T follicular helper cell (primary cell): ENCODE results near the gene OR2AJ1.

ENCODE experiments used
- DNase-seq: peaks from one replicate; pipeline ENCODE4 v3.0.0-alpha.2; 2020; ENCODE audit warnings: low read depth

Gene OR2AJ1

GRCh38 chr1:247962911-247963588 lies 38.4 kb downstream of the OR2AJ1 start:
- no peak for DNase-seq

DNA sequence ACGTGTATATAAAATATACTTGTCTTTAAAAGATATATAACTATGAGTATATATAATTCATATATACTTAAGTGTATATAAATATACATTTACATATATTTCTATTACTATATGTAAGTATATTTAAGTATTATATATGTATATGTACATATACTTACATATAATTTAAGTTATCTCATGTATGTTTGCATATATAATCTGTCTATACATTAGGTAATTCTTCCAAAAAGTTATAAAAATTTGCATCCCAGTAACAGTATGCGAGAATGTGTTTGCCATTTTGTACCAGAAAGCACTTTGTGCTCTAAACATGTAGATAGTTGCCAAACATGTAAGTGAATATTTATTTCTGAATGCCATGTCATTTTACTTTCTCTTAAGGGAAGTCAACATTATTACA lies 40.2 kb downstream of the OR2AJ1 start, which contains the start of gene OR2AK2:
Gene OR2AK2 (plus strand): TSS at position 301 of the 400 bp plus-strand sequence. CDS start 144 bp downstream, outside the sequence.
- no peak for DNase-seq

- DNase-seq, result no peak
Measured at GRCh38 chr1:247966532-247967204, 42.0 kb downstream of the OR2AJ1 start.
